GM12865 (cell line): Measurements from ENCODE around the gene KIF22.
A peak's percentile ranks its signal among the peaks of the same experiment; 100 is the strongest.

Experiments used
- DNase-seq: peaks from one replicate; pipeline ENCODE4 v3.0.0; 2010; ENCODE audit warnings: low read depth
- H3K4me3 ChIP-seq: 2 replicates; pipeline ENCODE4 v1.5.1; 2011; ENCODE audit warnings: mild to moderate bottlenecking, low read depth, low read length, control low read depth
- CTCF ChIP-seq: IDR thresholded peaks from 2 replicates; pipeline ENCODE4 v1.5.1; 2011; ENCODE audit warnings: low read length, control low read depth, low read depth, inconsistent platforms; ENCODE audit not compliant: insufficient read depth; ENCODE audit errors: missing control alignments

KIF22 gene

GRCh38 chr16:29848420-29849297 lies 58.1 kb downstream of the KIF22 start:
- TF ChIP-seq CTCF: peak; percentile 94
- peak; percentile 80 for DNase-seq

GRCh38 chr16:29849505-29849904 lies 59.0 kb downstream of the KIF22 start:
- DNase-seq: no peak
- H3K4me3 ChIP-seq: no peak overlapping the region

More at GRCh38 chr16:29848420-29849297, 58.1 kb downstream of the KIF22 start:
- H3K4me3 ChIP-seq: no peak overlapping the region

GRCh38 chr16:29850998-29851397 lies 60.4 kb downstream of the KIF22 start:
- TF ChIP-seq CTCF: no peak

More at GRCh38 chr16:29849505-29849904, 59.0 kb downstream of the KIF22 start:
- TF ChIP-seq CTCF: no peak

GRCh38 chr16:29852654-29853053 lies 62.1 kb downstream of the KIF22 start:
- no peak overlapping the region for H3K4me3 ChIP-seq
- DNase-seq: no peak
- no peak for TF ChIP-seq CTCF

More at GRCh38 chr16:29850998-29851397, 60.4 kb downstream of the KIF22 start:
- no peak overlapping the region for H3K4me3 ChIP-seq
- DNase-seq: no peak

GRCh38 chr16:29854520-29855100 lies 64.1 kb downstream of the KIF22 start:
- TF ChIP-seq CTCF: no peak
- H3K4me3 ChIP-seq: no peak overlapping the region
- DNase-seq: no peak
